Hypothalamus (tissue), 51 donors: ENCODE data around the gene MLANA.

Source experiments
- DNase-seq, 51 donors: peaks; one replicate each; lab custom pipeline; 2025; lab: John Stamatoyannopoulos, UW

MLANA gene, protein sequence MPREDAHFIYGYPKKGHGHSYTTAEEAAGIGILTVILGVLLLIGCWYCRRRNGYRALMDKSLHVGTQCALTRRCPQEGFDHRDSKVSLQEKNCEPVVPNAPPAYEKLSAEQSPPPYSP

DNA sequence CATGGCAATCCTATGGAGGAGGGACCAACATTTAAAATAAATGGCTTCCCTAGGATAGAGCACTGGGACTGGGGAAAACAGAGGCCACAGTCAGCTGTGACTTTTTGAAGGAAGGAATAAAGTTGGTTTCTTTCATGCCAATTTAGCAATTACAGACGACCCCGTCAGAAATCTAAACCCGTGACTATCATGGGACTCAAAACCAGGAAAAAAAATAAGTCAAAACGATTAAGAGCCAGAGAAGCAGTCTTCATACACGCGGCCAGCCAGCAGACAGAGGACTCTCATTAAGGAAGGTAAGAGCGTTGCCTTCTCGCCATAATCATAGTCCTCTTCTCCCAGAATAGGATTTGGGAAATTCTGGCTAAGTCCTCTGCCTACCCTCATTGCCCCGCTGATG, at the start of gene MLANA:
TSS of gene MLANA (plus strand) at position 249 of the 400 bp plus-strand sequence. CDS start 1,586 bp downstream, outside the sequence.
- no peak for DNase-seq

DNA sequence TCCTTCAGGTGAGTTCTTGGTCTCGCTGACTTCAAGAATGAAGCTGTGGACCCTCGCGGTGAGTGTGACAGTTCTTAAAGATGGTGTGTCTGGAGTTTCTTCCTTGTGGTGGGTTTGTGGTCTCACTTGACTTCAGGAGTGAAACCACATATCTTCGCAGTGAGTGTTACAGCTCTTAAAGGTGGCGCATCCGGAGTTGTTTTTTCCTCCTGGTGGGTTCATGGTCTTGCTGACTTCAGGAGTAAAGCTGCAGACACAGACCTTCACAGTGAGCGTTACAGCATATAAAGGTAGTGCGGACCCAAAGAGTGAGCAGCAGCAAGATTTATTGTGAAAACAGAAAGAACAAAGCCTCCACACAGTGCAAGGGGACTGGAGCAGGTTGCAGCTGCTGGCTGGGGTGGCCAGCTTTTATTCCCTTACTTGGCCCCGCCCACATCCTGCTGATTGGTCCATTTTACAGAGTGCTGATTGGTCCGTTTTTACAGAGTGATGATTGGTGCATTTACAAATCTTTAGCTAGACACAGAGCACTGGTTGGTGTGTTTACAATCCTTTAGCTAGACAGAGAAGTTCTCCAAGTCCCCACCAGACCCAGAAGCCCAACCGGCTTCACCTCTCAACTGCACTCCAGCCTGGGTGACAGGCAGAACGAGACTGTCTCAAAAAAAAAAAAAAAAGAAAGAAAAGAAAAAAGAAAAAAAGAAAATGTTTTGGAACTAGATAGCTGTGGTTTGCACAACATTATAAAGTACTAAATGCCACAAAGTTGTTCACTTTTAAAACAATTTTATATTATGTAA, 48.7 kb upstream of the MLANA start:
- DNase-seq, result no peak

DNA sequence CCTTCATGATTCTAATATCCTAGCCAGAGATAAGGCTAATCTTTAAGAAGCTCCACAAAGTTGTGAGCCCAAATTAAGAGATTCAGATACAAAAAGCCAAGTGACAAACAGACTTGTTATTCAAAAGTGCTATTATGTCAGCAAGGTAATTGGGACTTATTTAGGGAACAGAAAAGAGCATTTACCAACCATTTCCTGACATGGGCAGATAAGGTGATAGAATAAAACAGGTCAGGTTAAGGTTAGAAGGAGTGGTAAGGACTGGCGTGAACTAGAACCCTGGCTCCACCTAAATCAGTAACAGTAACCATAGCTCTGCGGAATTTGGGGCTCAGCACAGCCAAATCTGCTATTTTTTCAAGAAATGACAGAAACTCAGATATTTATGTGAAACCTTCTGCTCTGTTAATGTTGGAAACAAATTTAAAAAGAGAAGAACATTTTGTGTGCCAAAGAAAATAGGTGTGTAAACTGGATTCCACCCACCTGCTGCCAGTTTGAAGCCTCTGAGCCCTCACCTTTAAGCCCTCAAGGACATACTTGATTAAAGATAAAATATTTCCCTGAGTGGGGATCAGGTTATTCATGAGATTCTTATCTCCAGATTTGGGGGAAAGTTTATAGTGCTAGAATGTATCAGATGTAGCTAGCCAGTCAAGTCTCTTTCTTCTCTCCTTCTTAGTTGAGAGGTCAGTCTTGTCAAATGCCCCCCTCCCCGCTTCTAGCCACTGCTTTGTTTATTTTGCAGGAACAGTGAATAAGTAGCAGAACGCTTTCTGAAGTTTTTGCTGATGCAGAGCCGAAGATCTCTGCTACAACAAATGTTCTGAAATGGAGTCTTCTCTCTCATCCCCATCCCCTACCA, 47.5 kb upstream of the MLANA start:
- no peak for DNase-seq

DNA sequence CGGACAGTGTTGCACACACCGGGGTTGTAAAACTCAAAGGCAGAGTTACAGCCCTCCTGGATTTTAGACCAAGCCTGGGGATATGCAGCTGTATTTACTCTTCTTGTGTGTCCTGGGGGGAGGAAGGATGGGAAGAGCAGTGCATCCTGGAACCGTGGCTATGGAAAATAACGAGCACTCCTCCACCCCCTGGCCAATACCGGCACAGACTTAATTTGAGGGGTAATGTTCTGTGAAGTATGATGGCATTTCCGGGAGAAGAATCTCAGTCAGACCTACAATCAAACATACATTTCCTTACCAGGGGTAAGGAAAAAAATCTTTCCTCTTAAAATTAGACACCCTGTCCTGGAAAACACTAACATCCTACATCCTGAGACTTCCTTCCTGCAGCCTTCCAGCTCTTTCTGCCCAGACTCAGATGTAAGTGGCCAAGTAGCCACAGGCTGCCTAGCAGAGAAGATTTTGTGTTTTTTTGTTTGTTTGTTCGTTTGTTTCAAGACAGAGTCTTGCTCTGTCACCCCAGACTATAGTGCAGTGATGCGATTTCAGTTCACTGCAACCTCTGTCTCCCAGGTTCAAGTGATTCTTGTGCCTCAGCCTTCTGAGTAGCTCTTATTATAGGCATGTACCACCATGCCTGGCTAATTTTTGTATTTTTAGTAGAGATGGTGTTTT, 46.8 kb upstream of the MLANA start:
- no peak for DNase-seq

DNA sequence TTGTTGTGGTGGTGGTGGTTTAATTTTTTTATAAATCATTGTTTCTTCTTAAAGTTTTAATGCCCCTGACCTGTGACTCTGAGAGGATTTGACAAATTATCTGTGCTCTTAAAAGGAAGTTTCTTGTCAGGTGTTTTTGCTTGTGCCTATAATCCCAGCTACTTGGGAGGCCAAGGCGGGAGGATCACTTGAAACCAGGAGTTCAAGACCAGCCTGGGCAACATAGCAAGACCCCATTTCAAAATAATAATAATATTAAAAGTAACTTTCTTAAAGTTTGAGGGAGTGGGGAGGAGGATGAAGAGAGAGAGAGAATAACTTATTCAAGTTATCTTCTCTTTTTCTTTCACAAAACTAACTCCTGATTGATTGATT, 45.5 kb upstream of the MLANA start:
- DNase-seq, result no peak

DNA sequence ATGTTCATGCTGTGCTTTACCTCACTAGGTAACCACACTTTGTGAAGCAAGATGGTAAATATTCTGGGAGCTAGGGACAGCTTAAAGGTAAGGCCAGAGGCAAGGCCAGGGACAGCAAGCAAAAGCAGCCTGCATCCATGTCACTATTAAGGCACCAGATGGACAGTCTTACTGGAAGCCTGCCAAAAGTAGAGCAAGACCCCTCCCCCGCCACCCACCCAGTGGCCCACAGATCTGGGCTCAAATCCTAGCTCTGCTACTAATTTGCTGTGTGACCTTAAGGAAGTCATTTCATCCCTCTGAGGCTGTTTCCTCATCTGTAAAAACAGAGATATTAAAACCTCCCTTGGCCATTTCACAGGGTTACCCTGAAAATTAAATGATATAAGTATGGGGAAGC, 44.6 kb upstream of the MLANA start:
- DNase-seq, result no peak

DNA sequence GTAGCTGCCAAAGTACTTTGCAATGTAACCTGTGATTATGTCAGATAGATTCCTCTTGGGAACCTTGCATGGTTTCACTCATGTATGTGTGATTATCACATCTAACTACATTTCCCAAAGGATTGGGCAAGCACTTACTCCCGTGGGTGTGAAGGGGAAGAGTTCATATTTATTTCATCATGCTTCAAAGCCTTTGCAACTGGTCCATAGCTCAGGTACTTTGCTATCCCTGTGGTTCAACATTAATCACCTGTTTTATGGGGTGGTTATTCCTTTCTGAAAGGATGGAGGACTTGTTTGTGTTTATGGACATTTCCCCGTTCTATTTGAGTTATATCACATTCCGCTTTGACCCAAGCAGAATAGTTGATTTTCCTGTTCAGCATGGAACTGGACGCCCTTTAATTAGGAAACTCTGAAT, 44.2 kb upstream of the MLANA start:
- no peak for DNase-seq

DNA sequence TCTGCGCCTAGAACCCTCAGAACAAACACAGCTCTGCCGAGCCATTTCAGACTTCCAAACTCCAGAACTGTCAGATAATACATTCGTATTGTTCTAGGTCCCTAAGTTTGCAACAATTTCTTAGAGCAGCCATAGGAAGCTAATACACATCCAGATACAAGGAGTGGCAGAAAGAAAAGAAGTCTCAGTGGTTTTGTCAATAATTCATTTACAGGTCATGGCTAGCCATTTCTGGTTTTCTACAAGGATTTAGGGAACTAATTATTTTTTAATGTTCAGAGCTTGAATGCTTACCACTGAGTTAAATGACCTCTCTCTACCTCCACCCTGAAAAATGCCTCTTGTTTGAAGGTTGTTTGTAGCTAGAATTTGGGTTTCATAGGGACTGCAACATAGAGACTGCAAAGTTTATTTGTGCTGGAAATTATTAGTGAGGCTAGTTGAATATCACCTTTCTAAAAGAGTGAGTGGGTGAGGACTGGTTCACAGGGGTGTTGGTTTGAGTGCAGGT, 42.3 kb upstream of the MLANA start:
- no peak for DNase-seq

DNA sequence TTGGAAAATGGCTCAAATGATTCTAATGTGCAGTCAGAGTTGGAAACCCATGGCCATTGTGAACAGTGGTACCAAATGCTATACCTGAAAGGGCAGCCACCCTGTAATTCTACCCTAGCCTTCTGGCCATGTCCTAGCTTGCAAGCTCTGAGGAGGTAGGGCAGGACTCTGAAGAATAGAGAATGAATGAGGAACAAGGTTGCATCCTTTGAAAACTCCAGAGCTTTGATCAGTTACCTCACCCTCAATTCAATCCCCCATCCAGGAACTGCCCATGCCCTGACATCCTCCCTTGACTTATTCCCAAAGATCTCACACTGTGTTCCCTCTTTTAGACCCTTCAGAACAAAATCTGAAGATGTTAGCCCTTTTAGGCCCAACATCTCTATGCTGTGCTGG, 40.0 kb upstream of the MLANA start:
- DNase-seq, result no peak

DNA sequence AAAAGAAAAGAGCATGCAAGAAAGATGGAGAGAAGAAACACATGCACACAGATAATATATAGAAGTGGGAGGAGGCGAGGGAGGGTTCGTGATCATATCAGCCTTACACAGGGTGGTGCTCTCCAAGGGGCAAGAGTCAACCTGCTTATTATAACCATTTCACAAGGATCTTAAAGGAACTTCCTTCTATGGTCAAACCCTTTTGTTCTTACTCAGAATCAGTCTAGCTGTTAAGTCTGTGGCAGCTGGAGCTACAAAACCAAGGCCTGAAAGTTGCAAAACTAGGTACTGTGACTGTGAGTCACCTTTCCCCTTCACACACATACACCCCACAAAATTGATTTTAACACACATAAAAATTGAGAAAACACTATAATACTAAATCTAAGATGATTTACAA, 39.2 kb upstream of the MLANA start:
- DNase-seq, result no peak

DNA sequence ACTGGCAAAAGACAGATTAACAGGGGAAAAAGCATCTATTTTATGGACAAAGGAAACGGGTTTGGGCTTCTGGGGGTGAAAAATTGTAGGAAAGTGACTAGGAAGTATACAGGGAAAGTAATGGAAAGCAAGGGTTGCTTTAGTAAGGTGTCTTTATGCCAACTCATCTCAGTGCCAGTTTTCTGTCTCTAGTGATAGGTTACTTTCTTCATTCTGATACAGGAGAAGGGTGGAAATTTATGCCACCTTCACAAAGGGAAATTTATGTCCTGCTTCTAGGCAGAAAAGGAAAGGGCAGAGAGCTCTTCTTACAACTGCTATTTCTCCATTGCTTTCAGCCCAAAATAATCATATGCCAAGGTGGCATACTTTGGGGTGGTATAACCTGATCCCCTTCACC, 37.7 kb upstream of the MLANA start:
- DNase-seq, result no peak

DNA sequence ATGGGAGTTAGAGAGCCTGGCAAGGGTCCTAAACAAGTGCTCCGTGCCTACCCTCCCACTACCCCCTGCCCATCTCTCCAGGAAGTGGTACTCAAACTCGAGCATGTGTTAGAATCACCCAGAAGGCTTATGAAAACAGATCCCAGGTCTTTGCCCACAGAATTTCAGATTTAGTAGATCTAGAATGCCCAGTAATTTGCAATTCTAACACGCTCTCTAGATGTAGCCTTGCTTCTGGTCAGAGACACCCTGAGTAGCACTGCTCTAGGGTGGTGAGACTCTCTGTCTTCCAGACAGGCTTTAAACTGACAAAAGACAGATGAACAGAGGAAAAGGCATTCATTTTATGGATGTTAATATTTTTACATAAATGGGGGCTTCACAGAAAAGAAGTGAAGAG, 37.1 kb upstream of the MLANA start:
- DNase-seq, result no peak

DNA sequence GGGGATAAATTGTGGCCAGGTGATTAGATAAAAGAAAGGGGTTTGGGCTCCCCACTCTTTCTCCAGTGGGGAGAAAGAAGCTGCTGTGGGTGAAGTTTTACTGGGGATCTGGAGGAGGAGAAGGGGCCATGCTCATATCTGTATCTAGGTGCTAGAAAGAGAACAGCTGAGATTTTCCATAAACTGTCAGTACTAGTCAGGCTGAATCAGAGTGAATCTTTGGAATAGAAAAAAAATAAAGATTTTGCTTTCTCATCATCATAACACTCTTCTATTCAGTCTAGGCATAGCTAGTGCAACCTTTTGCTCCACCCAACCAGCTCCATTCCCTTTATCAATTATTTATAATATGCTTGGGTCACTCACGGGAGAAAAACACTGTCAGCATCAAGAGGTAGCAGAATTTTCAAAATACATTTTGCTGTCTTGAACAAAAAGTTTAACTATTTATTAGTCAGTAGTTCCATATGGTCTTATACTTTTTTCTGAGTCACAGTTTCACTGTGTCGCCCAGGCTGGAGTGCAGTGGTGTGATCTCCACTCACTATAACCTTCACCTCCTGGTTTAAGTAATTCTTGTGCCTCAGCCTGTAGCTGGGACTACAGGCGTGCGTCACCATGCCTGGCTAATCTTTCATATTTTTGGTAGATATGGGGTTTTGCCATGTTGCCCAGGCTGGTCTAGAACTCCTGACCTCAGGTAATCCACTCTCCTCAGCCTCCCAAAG, 36.5 kb upstream of the MLANA start:
- DNase-seq, result no peak

DNA sequence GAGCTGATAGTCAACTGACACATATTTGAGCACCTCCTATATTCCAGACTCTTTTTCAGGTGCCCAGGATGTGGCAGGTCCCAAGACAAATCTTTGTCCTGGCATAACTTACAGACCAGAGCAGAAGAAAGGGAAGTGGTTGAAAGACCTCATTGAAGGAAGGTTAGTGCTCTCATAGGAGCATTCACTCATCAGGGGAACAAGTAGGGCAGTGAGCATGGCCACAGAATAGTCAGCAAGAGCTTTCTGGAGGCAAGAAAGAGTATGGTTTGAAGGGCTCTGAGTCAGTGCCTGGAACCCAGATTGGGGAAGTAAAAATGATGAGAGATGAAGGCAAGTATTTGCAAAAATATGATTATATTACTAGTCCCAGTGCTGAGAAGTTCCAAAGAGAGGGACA, 32.8 kb upstream of the MLANA start:
- no peak for DNase-seq

DNA sequence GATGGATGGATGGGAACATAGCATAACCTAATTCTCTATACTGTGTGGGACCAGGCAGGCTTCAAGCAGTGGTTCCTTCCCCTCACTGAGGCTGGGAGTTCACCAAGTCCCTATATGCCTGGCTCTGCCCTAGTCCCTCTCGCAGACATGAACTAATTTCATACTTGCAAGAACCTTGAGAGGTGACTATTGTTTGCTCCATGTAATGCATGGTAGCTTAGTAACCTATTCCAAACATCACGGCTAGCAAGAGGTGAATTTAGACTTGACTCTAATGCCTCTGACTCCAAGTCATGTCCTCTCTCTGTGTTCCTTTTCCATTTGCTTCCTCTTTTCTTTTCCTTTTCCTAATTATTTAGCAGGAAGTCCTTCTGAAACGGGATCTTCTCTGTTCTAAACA, 31.9 kb upstream of the MLANA start:
- no peak for DNase-seq

DNA sequence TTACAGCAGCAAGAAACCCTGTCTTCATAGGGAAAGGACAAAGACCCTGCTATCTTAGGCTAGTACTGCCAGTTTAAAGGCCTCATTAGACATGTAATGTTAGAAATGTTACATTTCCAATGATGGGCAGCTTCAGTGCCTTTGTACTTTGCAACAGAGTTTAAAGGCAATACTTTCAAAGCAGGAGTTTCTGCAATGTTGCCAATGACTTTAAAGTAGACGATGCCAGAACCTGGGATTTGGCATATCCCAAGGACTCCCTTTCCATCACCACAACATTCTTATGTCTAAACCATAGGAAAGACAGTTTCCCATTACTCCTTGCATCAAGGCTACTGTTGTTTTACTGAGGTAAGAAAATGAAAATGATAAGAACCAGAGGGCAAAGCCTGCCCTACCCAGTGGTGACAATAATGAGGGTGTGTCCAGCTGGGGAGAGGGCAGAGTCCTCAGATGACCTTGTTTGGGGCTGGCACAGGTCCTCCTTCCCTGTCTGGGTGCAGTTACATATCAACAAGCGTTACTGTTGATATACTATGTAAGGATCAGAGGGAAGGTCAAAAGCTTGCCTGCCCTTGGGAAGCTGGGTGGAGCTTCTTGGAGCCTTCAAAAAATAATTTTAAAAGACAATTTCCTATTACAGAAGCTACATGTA, 27.5 kb upstream of the MLANA start:
- DNase-seq, result no peak

DNA sequence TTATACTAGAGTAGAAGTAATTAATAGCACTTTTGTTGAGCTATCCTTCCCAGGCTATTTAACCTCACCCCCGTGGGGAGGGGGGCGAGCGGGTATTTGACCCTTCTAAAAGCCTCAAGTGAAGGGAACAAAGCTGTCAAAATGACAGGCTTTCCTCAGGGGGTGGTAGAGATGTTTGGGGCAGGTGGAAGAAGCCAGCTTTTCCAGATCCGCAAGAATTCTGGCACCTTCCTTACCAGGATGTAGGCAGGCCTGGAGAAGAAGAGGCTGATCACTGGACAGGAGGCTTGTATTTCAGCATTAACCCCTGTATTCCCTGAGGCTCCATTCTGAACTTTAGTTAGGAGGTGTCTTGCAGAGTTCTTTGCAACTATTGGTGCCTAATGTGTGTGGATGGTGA, 26.2 kb upstream of the MLANA start:
- no peak for DNase-seq

DNA sequence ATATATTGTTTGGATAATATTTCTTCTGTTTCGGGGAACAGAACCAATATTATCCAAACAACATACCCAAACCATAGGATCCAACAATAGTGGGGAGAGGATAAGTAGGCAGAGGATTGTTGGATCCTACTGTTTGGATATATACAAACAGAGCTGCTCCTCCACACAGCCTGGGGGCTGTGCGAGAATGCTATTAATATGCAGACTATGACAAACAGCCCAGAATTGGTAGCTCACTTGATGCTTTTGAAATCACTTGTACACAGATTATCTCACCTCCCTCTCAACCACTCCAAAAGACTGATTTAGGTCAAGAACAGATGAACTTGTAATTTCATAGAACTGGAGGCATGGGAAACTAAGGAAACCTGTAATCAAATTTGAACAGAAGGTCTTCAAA, 24.4 kb upstream of the MLANA start:
- DNase-seq, result no peak

DNA sequence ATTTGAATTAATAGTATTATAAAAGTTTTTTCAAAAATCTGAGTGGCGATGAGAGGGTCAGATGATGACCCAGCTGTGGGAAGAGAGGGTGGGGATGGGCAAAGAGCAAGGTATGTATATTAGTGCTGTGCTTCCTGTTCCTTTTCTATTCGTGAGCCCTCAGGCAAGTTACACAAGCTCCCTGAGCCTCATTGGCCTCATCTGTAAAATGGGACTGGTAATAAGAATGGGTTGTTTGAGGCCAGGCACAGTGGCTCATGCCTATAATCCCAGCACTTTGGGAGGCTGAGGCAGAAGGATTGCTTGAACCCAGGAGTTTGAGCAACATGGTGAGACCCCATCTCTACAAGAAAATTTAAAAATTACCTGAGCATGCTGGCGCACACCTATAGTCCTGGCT, 24.0 kb upstream of the MLANA start:
- DNase-seq, result no peak

DNA sequence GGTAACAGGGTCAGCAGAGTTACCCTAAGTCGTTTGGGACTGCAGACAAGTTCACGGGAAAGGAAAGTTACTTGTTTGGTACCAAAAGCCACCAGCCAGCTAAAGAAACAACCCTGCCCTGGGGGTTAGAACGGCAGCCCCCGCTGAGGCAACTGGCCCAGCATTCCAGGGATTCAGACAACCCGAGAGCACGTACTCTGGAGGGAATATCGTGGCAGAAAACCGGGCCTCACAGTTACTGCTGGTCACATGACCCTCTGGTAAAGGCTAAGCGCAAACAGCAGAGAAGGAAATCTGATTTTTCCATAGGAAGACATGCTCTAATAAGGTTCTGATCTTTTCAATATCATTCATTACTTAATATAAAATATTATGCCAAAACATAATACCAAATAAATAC, 22.5 kb upstream of the MLANA start:
- no peak for DNase-seq
